CD4-positive, alpha-beta T cell treated with Interleukin-2 at 100 ng/mL for 4 hours (primary cell): ENCODE measurements around the gene NUP153.
"Not testable (repeated sequence)": the region's sequence is repeated elsewhere in the genome, so short reads cannot be mapped to it uniquely, and the experiment has no call there.

ENCODE experiments used
- DNase-seq: peaks from one replicate; pipeline ENCODE4 v3.0.0-alpha.2; 2020; ENCODE audit warnings: low spot score

Gene NUP153

DNA sequence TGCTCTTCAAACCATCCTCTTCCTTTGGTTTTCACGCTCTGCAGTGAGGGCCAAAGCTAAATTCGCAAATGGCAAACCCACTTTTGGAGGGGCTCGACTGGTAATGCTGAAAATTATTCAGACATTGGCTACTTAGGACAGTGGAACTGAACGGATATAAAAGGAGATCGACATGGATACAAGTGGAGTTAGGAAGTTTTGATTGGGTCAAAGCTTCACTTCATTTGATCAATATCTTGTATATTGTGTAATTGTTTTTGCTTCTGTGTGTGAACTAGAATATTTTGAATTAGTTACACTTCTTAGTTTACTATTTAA lies 105.4 kb downstream of the NUP153 start:
- DNase-seq = no peak

DNA sequence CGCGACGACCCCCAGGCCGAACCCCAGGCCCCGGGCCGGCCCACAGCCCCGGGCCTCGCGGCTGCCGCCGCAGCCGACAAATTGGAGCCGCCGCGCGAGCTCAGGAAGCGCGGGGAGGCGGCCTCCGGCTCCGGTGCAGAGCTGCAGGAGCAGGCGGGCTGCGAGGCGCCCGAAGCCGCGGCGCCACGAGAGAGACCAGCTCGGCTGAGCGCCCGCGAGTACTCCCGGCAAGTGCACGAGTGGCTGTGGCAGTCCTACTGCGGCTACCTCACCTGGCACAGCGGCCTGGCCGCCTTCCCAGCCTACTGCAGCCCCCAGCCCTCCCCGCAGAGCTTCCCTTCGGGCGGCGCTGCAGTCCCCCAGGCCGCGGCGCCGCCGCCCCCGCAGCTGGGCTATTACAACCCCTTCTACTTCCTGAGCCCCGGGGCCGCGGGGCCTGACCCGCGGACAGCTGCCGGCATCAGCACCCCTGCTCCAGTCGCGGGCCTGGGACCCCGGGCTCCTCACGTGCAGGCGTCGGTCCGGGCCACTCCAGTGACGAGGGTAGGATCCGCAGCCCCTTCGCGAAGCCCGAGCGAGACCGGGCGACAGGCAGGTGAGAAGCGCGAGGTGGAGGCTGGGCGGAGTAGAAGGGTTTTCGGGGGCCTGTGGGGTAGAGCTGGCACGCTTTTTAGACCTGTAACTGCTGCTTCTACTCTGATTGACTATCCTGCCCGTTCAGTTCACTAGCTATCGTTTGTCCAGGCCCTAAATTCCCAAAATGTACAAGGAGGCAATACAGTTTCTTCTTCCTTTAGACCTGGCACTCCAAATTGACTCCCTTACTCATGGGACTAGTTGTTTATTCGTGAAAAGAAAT lies 106.0 kb downstream of the NUP153 start:
- DNase-seq = peak; percentile 26

DNA sequence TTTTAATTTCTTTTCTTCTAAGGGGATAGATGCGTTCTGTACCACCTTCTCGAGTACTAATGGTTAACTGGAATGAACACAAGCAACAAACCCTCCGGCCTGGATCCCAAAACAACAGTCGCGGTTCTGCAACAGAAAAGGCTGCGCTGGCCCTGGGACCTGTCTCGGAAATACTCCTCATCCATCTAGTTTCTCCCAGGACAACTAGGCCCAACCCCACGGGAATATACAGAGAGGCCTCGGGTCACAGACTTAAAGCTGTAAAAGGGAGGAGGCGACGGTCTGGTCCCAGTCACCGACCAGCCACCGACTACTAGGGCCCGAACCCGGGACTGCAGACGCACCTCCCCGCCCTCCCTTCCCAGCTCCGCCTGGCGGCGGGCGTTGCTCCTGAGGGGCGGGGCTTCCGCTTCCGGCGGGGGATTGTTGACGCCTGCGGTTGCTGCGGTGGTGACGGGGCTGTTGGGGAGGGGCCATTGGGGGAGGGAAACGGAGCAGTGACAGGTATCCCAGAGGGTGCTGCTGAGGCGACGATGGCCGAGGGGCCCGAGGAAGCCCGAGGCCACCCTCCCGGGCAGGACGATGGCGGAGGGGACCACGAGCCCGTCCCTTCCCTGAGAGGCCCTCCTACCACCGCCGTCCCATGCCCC lies 106.7 kb downstream of the NUP153 start, which contains the start of gene FAM8A1:
TSS of gene FAM8A1 (plus strand) at position 426 of the 650 bp plus-strand sequence. CDS start at position 534, 108 bp downstream.
- DNase-seq = peak; percentile 95

DNA sequence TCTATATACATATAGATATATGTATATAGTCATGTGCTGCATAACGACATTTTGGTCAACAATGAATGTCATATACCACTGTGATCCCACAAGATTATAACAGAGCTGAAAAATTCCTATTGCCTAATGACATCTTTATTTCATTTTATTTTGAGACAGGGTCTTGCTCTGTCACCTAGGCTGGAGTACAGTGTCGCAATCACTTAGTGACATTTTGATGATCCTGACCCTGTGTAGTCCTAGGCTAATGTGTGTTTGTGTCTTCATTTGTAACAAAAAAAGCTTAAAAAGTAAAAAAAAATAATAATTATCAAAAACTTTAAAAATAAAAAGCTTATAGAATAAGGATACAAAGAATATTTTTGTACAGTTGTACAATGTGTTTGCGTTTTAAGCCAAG lies 110.6 kb downstream of the NUP153 start:
- no peak for DNase-seq

DNA sequence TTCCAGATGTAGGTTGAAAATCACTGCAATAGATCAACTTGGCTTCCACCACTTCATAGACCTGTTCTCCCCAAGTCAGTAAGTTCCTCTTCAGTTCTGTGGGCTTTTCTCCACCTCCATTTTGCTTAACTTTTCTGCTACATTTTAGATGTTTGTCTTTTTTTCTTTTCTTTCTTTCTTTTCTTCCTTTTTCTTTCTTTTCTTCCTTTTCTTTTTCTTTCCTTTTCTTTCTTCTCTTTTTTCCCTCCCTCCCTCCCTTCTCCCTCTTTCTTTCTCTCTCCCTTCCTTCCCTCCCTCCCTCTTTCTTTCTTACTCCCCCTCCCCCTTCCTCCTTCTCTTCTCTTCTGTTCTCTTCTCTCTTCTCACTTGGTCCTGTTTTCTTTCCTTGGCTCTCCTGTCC lies 113.5 kb downstream of the NUP153 start:
- DNase-seq = no peak

DNA sequence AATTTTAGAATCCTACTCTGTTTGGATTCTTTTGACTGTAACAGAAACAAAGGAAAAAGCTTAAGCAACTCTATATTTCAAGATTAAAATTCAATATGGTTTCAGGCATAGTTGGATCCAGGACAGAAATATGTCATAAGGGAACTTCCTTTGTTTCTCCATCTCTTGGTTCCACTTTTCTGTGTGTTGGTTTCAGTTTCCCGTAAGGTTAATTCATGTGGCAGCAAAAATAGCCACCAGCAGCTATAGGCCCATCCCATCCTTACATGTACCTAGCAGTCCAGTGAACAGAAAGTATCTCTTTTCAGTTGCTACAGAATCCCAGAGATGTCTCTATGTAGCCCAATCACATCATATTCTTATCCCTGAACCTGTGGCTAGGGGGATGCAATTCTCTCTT lies 115.4 kb downstream of the NUP153 start:
- no peak for DNase-seq

DNA sequence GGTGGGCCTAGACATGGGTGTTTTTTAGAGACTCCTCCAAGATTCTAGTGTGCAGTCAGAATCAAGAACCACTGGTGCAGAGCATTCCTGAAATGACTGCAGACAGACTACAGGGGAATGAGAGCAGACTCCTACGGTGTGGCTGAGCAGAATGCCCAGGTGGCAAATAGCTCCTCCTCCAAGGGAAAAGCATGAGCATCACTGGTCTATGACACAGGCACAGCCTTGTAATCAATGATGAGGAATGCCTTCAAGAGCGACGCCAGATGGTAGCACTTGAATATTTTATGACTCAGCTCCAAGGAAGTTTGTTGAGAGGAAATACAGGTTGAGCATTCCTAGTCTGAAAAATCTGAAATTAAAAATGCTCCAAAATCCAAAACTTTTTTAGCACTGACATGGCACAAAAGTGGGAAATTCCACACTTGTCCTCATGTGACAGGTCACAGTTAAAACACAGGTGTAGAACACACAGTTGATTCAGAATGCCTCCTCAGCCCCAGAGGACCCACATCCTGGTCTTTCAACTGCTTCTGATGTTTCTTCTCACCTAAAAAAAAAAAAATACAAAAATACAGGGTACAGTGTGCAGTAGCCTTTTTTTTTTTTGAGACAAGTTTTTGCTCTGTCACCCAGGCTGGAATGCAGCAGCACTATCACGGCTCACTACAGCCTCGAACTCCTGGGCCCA lies 117.2 kb downstream of the NUP153 start:
- DNase-seq = no peak

DNA sequence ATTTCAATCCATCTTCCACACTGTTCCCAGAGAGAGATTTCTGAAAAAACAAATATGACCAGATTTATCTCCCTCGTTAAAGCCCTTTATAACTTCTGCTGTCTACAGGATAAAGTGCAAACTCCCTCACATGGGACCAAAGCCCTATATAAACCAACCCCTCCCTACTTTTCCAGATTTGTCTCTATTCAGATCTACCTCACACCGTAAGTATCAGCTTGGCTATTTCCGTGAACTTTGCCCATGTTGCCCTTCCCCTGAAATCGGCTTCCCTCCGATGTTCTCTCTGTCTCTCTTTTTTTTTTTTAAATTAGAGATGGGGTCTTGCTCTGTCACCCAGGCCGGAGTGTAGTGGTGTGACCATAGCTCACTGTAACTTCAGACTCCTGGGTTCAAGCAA lies 118.7 kb downstream of the NUP153 start:
- DNase-seq = no peak

DNA sequence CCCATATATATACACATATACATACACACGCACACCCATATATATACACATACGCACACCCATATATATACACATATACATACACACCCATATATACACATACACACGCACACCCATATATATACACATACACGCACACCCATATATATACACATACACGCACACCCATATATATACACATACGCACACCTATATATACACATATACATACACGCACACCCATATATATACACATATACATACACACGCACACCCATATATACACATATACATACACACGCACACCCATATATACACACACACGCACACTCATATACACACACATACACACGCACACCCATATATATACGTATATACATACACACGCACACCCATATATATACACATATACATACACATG lies 120.1 kb downstream of the NUP153 start:
- not testable (repeated sequence) for DNase-seq

DNA sequence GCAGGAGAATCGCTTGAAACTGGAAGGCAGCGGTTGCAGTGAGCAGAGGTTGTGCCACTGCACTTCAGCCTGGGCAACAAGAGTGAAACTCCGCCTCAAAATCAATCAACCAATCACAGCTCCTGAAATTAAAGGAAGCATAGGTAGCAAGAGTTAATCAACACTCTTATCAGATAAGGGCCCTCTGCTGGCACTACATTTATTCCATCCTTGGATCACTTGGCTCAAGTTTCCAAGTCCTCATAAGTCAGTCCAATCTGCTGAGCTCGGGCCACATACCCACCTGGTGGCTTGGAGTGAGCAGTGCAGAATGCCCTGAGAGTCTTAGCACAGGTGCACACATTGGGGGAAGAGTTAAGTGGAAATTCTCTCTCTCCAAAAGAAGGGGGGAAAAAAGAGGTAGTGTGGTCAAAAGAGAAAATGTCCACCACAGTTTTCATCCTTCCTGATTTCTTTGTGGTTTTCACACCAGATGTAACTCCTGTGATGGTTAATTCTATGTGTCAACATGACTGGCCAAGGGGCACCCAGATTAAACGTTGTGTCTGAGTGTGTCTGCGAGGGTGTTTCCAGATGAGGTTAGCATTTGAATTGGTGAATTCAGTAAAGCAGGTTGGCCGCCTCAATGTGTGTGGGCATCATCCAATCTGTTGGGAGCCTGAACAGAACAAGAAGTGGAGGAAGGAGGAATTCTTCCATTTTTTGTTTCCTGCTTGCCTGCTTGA lies 120.8 kb downstream of the NUP153 start:
- no peak for DNase-seq

DNA sequence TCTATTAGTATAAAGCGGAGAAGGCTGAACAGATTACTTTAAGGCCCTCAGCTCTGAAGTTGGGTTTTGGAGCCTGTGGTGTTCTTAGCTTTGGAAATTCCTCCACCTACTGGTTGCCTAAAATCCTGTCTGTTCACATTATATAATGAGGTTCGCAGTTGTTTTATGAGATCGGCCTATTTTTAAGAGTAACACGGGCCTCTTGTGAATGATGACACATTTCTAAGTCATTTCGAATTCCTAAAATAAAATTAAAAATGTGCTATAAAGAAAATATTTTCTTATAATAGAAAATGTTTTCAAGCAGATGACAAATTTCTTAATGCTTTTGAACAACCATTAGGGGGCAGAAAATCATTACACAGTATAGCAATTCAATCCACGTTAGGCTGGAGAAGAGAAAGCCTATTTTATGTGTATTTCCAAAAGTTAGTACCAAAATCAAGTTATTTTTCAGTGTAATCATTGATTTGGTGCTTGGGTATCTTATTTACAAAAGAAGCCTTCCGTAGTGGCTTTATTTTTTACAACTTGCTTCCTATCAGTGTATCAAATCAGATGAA lies 122.4 kb downstream of the NUP153 start:
- DNase-seq = peak; percentile 48

DNA sequence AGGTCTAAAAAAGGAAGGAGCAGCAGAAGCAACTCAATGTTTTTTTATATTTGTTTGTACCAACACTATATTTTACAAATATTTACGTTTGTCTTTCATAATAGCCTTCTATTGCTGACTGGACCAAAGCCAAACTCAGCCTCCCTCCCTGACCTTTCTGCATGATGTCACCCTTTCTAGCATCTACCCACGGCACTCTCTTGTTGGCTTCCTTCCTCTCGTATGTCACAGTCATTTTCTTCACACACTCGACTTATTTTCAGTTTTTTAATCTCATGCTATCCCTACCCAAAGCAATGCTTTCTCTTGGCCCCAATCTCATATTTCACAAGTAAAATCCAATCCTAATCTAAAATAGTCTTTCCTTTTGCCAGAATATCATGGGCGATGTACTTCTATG lies 122.9 kb downstream of the NUP153 start:
- no peak for DNase-seq

DNA sequence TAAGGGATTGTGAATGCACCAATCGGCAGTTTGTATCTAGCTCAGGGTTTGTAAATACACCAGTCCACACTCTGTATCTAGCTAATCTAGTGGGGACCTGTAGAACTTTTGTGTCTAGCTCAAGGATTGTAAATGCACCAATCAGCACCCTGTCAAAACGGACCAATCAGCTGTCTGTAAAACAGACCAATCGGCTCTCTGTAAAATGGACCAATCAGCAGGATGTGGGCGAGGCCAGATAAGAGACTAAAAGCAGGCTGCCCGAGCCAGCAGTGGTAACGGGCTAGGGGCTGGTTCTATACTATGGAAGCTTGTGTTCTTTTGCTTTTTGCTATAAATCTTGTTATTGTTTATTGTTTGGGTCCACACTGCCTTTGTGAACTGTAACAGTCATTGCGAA lies 125.4 kb downstream of the NUP153 start:
- DNase-seq = not testable (repeated sequence)

DNA sequence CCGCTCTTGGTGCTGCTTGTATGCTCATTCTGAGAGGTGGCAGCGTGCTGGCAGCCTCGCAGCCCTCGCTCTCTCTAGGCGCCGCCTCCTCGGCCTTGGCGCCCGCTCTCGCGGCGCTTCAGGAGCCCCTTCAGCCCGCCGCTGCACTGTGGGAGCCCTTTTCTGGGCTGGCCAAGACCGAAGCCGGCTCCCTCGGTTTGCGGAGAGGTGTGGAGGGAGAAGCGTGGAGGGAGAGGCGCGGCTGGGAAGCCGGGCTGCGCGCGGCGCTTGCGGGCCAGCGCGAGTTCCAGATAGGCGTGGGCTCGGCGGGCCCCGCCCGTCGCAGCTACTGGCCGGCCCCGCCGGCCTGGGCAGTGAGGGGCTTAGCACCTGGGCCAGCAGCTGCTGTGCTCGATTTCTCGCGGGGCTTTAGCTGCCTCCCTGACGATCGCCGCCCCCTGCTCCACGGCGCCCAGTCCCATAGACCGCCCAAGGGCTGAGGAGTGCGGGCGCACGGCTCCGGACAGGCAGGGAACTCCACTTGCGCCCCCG lies 126.1 kb downstream of the NUP153 start:
- no peak for DNase-seq

DNA sequence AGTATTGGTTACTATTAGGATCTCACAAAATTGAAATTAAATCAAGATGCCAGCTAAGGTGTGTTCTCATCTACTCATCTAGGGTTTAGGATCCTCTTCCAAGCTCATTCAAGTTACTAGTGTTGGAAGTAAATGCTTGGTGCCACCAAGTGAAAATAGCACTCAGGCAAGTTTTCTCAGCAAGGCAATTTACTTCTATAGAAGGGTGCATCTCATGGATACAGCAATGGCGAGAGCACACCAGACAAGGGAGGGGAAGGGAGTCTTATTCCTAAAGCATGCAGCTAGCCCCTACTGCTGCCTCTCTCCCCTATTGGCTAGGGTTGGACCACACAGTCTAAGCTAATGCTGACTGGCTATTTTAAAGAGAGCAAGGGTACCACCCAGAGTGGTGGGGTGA lies 129.7 kb downstream of the NUP153 start:
- DNase-seq = no peak

DNA sequence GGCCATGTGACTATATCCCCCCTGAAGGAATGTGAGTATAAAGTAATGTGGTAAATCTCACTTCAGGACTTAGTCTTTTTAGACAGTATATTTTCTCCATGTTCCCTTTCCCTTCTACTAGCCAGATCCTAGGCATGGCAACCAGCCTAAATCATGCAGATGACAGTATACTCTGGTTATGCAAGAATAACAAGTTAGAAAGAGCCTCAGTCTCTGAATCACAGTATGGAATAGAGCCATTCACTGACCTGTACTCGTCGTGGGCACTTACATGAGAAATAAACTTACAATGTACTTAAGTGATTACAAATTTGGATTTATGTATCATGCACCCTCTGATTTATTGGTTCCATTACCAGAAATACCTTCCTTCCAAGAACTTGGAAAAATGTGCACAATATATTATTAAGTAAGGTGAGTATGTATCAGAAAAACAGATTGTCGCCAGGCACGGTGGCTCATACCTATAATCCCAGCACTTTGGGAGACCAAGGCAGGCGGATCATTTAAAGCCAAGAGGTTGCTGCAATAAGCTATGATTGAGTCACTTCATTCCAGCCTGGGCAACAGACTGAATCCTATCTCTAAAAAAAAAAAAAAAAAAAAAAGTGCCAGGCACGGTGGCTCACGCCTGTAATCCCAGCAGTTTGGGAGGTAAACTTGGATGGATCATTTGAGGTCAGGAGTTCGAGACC lies 131.7 kb downstream of the NUP153 start:
- DNase-seq = no peak

DNA sequence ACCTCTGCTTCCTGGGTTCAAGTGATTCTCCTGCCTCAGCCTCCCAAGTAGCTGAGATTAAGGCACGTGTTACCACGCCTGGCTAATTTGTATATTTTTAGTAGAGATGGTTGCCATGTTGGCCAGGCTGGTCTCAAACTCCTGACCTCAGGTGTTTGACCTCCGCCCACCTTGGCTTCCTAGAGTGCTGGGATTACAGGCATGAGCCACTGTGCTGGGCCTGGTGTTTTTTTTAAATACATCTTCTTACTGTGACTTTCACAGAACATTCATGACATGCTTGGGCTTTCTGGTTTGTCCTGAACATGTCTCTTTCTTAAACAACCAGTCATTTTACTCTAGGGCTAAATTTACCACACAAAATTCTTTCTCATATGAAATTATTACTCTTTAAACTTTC lies 141.3 kb downstream of the NUP153 start:
- DNase-seq = no peak
